Endothelial cell (in vitro differentiated cells): ENCODE data around the gene ARHGAP9. TPM values are rescaled to one million over a fixed set of nuclear protein-coding genes. Genes with fewer than 3 reads are reported as not detected.

Experiments
- DNase-seq: peaks from one replicate; pipeline ENCODE4 v3.0.0; 2021; ENCODE audit warnings: low spot score
- H3K27ac Mint-ChIP-seq: one replicate; pipeline ENCODE4 v1.8.0; 2021; ENCODE audit warnings: mixed read lengths, inconsistent platforms; ENCODE audit not compliant: unreplicated experiment
- H3K27me3 Mint-ChIP-seq: one replicate; pipeline ENCODE4 v1.8.0; 2021; ENCODE audit warnings: mild to moderate bottlenecking, moderate library complexity, mixed read lengths, inconsistent platforms; ENCODE audit not compliant: unreplicated experiment
- H3K36me3 Mint-ChIP-seq: one replicate; pipeline ENCODE4 v1.8.0; 2021; ENCODE audit warnings: mild to moderate bottlenecking, low read depth, mixed read lengths, inconsistent platforms; ENCODE audit not compliant: unreplicated experiment
- H3K4me1 Mint-ChIP-seq: one replicate; pipeline ENCODE4 v1.8.0; 2021; ENCODE audit warnings: mild to moderate bottlenecking, mixed read lengths, inconsistent platforms; ENCODE audit not compliant: unreplicated experiment
- H3K4me3 Mint-ChIP-seq: one replicate; pipeline ENCODE4 v1.8.0; 2021; ENCODE audit warnings: mild to moderate bottlenecking, mixed read lengths, inconsistent platforms; ENCODE audit not compliant: unreplicated experiment
- H3K9me3 Mint-ChIP-seq: one replicate; pipeline ENCODE4 v1.8.0; 2021; ENCODE audit warnings: mixed read lengths, inconsistent platforms; ENCODE audit not compliant: unreplicated experiment
- total RNA-seq: library from RNA; stranded (reverse); fragmentation: NEBNext Ultra II Directional; extraction: Animal tissue kit (Norgen Biotek cat#: 25700); gene quantifications from one replicate; pipeline ENCODE4 v1.2.1, GENCODE V29; 2021; ENCODE audit not compliant: unreplicated experiment
- TF ChIP-seq, protein P1 (sequence below): fragments of 200-600 bp; sonication (generic); IDR thresholded peaks from one replicate; pipeline ENCODE4 v1.5.0; 2021; ENCODE audit warnings: antibody characterized with exemption; ENCODE audit not compliant: unreplicated experiment

Gene ARHGAP9
- total RNA-seq, 1 donor from 2014 or later: 65.4 TPM

DNA sequence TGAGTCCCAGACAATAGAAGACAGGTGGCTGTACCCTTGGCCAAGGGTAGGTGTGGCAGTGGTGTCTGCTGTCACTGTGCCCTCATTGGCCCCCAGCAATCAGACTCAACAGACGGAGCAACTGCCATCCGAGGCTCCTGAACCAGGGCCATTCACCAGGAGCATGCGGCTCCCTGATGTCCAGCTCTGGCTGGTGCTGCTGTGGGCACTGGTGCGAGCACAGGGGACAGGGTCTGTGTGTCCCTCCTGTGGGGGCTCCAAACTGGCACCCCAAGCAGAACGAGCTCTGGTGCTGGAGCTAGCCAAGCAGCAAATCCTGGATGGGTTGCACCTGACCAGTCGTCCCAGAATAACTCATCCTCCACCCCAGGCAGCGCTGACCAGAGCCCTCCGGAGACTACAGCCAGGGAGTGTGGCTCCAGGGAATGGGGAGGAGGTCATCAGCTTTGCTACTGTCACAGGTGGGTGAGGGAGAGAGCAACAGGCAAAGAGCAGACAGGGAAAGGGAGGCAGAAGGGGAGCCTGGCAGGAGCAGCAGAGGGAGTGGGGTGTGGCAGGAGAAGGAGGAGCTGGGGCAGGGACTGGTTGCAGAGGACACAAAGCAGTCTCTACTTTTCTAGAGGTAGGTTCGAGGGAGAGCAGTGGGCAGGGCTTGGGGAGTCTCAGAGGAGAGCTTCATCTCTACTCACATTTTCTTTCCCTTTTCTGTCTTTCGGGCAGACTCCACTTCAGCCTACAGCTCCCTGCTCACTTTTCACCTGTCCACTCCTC lies 24.1 kb downstream of the ARHGAP9 start:
- Mint-ChIP-seq H3K4me3 (no peak overlapping the region), H3K9me3 (no peaks in the 10 kb centered on the region), H3K27ac (no peak overlapping the region), H3K27me3 (peaks cover 17% of the 10 kb centered on the region), H3K36me3 (peaks cover 6% of the 10 kb centered on the region), H3K4me1 (peaks cover 12% of the 10 kb centered on the region)
- TF ChIP-seq, protein P1, sequence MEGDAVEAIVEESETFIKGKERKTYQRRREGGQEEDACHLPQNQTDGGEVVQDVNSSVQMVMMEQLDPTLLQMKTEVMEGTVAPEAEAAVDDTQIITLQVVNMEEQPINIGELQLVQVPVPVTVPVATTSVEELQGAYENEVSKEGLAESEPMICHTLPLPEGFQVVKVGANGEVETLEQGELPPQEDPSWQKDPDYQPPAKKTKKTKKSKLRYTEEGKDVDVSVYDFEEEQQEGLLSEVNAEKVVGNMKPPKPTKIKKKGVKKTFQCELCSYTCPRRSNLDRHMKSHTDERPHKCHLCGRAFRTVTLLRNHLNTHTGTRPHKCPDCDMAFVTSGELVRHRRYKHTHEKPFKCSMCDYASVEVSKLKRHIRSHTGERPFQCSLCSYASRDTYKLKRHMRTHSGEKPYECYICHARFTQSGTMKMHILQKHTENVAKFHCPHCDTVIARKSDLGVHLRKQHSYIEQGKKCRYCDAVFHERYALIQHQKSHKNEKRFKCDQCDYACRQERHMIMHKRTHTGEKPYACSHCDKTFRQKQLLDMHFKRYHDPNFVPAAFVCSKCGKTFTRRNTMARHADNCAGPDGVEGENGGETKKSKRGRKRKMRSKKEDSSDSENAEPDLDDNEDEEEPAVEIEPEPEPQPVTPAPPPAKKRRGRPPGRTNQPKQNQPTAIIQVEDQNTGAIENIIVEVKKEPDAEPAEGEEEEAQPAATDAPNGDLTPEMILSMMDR: no peak
- DNase-seq: no peak

DNA sequence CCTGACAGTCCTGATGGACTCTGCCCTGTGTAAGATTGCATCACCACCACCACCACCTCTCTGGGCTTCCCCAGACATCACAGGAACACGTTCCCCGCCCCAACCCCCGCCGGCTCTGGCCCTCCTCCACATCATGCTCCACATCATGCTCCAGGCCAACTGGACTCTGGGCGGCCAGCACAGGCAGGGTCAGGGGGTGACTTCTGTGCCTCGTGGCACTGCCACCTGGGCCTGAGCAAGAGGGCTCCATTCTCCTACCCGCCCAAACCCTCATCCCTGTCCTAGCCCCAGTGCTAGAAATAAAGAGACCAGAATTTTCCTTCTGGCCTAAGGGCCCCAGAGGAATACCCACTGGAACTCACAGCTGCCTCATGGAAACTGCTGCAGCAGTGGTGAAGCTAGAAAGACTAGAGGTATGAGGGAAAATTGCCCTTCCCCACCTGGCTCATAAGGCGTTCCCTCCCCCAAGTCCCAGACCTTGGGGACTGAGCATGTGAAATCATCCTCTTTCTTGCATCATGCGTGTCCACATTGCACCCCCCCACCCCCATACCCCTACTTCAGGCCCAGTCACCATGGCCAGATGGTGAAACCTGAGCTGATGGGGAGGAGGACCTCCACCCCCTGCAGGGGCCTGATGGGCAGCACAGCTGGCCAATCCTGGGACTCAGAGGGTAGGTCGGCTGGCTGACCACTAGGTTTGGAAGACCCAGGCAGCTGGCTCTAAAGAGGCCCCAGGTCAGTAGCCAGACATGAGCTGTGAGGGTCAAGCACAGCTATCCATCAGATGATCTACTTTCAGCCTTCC lies 24.9 kb downstream of the ARHGAP9 start, which contains the start of gene INHBE:
Gene INHBE (plus strand): TSS at position 742 of the 808 bp plus-strand sequence. CDS start 230 bp downstream, outside the sequence.
- Mint-ChIP-seq H3K9me3 (no peaks in the 10 kb centered on the region), H3K27me3 (peaks cover 14% of the 10 kb centered on the region), H3K27ac (no peak within 1 kb of the TSS), H3K4me1 (peaks cover 8% of the 10 kb centered on the region), H3K36me3 (peaks cover 11% of the 10 kb centered on the region), H3K4me3 (no peak within 1 kb of the TSS)
- DNase-seq: no peak
- TF ChIP-seq, protein P1: no peak

DNA sequence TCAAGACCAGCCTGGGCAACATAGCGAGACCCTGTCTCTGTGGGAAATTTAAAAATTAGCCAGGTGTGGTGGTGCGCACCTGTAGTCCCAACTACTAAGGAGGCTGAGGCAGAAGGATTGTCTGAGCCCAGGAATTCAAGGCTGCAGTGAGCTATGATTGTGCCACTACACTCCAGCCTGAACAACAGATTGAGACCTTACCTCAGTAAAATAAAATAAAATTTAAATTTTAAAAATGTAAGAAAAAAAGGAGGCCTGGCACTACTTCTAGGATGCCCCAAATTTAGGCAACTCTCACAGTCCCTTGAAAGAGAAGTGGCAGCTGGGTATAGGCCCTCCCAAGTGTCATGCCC lies 25.5 kb downstream of the ARHGAP9 start:
- H3K36me3 Mint-ChIP-seq: peaks cover 11% of the 10 kb centered on the region
- H3K4me1 Mint-ChIP-seq: peaks cover 5% of the 10 kb centered on the region
- no peak overlapping the region for H3K27ac Mint-ChIP-seq
- no peak overlapping the region for H3K4me3 Mint-ChIP-seq
- TF ChIP-seq, protein P1: no peak
- no peaks in the 10 kb centered on the region for H3K9me3 Mint-ChIP-seq
- DNase-seq: no peak
- peaks cover 11% of the 10 kb centered on the region for H3K27me3 Mint-ChIP-seq

DNA sequence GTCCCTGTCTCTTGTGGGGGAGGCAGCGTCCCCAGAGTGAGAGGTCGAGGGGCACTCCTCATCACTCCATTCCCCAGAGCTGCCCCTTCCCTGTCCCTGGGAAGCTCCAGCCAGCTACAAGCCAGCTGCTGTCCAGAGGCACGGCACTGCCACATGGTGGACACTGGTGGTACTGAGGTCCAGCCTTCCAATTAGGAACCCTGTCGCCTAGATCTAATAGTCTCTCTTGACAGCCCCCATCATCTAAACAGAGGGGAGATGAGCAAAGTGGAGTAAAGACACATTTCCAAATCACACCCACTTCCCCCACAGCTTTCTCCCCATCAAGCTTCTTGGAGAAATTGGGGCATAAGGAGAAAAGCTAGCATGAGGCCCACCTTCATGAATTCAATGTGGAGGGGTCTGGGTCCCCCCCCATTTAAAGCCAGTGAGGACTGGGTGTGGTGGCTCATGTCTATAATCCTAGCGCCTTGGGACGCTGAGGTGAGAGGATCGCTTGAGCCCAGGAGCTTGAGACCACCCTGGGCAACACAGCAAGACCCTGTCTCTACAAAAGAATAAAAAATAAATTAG lies 26.6 kb downstream of the ARHGAP9 start:
- TF ChIP-seq, protein P1: peak; percentile 83
- Mint-ChIP-seq H3K4me1 (no peaks in the 10 kb centered on the region), H3K9me3 (no peaks in the 10 kb centered on the region), H3K27ac (no peak overlapping the region), H3K4me3 (no peak overlapping the region), H3K36me3 (peaks cover 11% of the 10 kb centered on the region), H3K27me3 (peaks cover 4% of the 10 kb centered on the region)
- peak; percentile 88 for DNase-seq
